ENCODE measurements around the gene FOXK1.

Gene FOXK1

DNA sequence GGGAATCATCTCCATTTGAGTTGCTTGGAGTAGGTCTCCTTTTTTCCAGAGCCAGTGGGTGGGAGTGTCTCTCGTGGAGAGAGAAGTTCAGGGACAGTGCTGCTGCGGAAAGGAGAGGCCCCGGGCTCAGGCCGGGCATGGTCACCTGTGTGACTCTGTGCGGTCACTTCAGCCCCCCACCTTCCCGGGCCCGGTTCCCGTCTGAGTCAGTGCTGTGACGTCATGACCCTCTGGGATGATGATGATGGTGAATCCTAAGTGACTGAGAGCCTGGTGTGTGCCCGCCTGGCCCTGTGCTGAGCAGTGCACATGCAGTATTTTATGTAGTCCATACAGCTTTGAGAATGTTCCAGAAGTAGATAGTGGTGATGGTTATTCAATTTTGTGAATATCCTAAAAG lies 60.8 kb downstream of the FOXK1 start:
- ChIA-PET POLR2A (no interaction called here), CTCF (no interaction called here)
- no peak for DNase-seq (ENCODE audit: low read depth, low spot score)
- no peak overlapping the region for H3K4me3 ChIP-seq (ENCODE audit: low read depth, low read length)
- TF ChIP-seq, protein P1, sequence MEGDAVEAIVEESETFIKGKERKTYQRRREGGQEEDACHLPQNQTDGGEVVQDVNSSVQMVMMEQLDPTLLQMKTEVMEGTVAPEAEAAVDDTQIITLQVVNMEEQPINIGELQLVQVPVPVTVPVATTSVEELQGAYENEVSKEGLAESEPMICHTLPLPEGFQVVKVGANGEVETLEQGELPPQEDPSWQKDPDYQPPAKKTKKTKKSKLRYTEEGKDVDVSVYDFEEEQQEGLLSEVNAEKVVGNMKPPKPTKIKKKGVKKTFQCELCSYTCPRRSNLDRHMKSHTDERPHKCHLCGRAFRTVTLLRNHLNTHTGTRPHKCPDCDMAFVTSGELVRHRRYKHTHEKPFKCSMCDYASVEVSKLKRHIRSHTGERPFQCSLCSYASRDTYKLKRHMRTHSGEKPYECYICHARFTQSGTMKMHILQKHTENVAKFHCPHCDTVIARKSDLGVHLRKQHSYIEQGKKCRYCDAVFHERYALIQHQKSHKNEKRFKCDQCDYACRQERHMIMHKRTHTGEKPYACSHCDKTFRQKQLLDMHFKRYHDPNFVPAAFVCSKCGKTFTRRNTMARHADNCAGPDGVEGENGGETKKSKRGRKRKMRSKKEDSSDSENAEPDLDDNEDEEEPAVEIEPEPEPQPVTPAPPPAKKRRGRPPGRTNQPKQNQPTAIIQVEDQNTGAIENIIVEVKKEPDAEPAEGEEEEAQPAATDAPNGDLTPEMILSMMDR (IDR thresholded peaks at IDR 0.05; ENCODE audit: insufficient read depth, low read length, missing control alignments): no peak

DNA sequence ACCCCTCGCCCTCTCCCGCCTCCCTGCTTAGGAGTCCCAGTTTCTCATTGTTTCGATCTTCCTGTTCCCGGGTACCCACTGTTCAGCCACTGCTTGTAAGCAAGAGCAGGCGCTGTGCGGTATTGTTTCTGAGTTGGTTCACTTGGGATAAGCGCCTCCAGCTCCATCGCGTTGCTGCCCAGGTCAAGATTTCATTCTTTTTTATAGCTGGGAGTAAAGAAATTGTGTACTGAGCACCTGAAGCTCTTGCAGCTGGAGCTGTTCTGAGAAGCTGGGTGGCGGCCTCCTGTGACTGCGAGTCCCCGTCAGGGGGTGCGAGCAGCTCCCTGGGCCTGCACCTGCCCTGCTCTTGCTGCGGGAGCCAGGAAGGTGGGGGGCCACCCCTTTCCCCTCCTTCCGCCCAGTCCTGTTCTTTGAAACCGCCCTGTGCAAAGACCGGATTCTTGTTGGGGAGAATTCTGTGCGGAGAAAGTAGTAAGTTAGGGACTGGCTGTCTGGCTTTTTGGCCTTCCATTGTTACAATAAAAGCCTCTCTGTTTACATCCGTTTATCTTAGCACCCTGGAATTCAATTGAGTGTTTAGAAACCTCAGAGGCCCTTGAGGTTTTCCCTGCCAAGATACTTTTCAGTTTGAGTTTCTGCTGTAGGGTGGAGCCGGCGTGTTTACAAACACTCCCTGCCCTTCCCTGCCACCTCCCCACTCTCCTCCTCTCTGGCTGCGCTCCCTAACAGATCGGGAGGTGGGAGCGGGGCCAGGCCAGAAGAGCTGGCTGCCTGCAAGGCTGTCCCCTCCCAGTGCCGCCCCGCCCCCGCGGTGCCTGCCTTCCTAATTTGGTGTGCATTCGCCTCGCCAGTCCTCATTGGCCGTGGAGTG lies 62.5 kb downstream of the FOXK1 start:
- ChIA-PET CTCF (interaction anchor here (2.8 kb wide), 1 partner anchor 12 kb away, joined by 25 read pairs; no protein-coding TSS in a partner anchor), POLR2A (interaction anchor here (0.5 to 2.5 kb wide), 9 partner anchors 15 to 230 kb away, joined by 3 to 9 read pairs (median 3); partner anchors contain the start of gene AP5Z1)
- TF ChIP-seq, protein P1 (IDR thresholded peaks at IDR 0.05; ENCODE audit: insufficient read depth, low read length, missing control alignments): no peak
- DNase-seq (ENCODE audit: low read depth, low spot score): peak; percentile 98
- peak overlapping the region; percentile 16 for H3K4me3 ChIP-seq (ENCODE audit: low read depth, low read length)

DNA sequence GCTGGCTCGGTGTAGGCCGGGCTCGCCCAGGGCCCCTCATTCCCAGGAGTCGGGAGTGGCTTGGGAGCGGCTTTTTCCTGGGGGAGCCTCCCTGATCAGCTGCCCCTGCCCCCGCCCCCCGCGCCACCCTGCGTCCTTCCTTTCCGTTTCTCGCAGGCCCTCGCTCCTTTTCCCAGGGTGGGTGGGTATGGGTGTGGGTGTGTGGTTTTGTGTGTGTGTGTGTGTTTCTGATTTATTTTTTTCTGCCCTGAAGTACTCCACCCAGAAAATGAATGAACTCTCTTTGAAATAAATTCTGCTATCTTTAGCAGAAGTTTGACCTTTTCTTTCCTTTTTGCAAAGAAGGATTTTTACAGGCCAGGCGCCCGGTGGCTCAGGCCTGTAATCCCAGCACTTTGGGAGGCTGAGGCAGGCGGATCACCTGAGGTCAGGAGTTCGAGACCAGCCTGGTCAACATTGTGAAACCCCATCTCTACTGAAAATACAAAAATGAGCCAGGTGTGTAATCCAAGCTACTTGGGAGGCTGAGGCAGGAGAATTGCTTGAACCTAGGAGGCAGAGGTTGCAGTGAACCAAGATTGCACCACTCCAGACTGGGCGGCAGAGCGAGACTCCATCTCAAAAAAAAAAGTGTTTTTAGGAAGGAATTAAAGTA lies 63.3 kb downstream of the FOXK1 start:
- CTCF ChIA-PET: interaction anchor here (0.7 to 2.8 kb wide), 3 partner anchors 11 to 133 kb away, joined by 3 to 25 read pairs (median 5); no protein-coding TSS in a partner anchor
- H3K4me3 ChIP-seq (ENCODE audit: low read depth, low read length): peak overlapping the region; percentile 6; the same call in 1 of the 2 replicates
- TF ChIP-seq, protein P1 (IDR thresholded peaks at IDR 0.05; ENCODE audit: insufficient read depth, low read length, missing control alignments): no peak
- no peak for DNase-seq (ENCODE audit: low read depth, low spot score)
- POLR2A ChIA-PET: interaction anchor here (0.5 to 2.5 kb wide), 9 partner anchors 10 to 231 kb away, joined by 3 to 9 read pairs (median 3); partner anchors contain the start of gene AP5Z1

DNA sequence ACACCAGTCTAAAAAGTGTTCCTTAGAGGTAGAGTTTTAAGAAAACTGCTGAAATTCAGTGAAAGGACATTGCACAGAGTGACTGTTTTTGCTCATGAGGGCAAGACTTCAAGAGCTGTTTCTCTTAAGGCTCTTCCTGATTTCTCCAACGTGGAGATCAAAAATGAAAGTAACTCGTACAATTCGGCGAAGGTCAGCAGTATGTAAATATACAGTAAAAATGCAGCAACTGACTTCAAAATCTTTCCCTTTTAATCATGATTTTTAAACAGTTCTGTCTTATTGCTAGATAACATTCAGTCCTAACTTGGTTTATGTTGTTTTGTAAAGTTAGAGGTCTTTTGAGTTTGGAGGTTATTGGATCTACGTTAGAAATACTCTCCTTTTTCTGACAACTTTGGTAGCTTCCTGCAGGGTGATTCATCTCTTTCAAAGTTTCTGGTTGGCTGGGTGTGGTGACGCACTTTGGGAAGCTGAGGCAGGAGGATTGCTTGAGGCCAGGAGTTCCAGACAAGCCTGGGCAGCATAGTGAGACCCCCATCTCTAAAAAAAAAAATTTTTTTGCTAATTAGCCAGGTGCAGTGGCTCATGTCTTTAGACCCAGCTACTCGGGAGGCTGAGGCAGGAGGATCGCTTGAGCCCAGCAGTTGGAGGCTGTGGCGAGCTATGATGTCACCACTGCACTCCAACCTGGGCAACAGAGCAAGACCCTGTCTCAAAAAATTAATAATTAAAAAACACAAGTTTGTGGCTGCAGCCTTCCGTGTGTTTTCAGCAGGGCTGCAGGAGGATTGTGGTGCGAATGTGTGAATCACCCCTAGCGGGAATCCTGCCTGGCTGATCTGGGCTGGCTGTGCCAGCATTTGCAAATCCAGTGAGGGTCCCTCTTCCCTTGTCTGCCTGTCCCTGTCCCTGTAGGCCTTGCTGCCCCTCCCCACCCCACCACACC lies 64.2 kb downstream of the FOXK1 start:
- CTCF ChIA-PET: interaction anchor here (0.7 to 2.8 kb wide), 5 partner anchors 10 to 134 kb away, joined by 3 to 25 read pairs (median 3); no protein-coding TSS in a partner anchor
- POLR2A ChIA-PET: interaction anchor here (0.6 to 2.5 kb wide), 4 partner anchors 11 to 119 kb away, joined by 3 to 9 read pairs (median 3); partner anchors contain the start of gene AP5Z1
- DNase-seq (ENCODE audit: low read depth, low spot score): no peak
- TF ChIP-seq, protein P1 (IDR thresholded peaks at IDR 0.05; ENCODE audit: insufficient read depth, low read length, missing control alignments): no peak
- H3K4me3 ChIP-seq (ENCODE audit: low read depth, low read length): peak overlapping the region; percentile 8; the same call in 1 of the 2 replicates

DNA sequence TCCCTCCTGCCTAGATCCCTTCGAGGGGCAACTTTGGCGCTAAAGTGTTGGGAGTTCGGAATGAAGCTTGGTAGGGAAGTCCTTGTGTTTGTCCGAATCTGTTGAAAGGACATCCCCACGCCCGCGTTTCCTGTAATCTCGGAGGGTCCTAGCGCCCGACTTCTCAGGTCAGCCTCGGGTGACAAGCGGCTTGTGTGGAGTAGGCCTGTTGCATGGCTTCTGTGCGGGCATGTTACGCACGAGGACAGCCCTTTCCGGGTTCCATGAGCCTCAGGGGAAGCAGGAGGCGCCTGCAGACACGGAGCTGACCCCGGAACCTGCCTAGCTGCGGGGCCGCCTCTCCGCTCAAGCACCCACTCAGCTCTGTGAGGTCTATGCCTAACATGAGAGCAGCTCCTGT lies 64.9 kb downstream of the FOXK1 start:
- POLR2A ChIA-PET: no interaction called here
- DNase-seq (ENCODE audit: low read depth, low spot score): no peak
- CTCF ChIA-PET: interaction anchor here (1.2 to 2.8 kb wide), 3 partner anchors 9 to 135 kb away, joined by 3 to 25 read pairs (median 5); no protein-coding TSS in a partner anchor
- H3K4me3 ChIP-seq (ENCODE audit: low read depth, low read length): no peak overlapping the region
- TF ChIP-seq, protein P1 (IDR thresholded peaks at IDR 0.05; ENCODE audit: insufficient read depth, low read length, missing control alignments): no peak

Measured in AG04449 (cell line).